Measurements from ENCODE around the gene ACSM6. TPM values are rescaled to one million over a fixed set of nuclear protein-coding genes. Genes with fewer than 3 reads are reported as not detected.
"Not testable (repeated sequence)": the region's sequence is repeated elsewhere in the genome, so short reads cannot be mapped to it uniquely, and the experiment has no call there.

The ACSM6 gene
- total RNA-seq, 1 donor: not detected

GRCh38 chr10:95229724-95230627 lies 35.9 kb downstream of the ACSM6 start:
- DNase-seq (ENCODE audit: low read depth): peak; percentile 94
- TF ChIP-seq CTCF (IDR thresholded peaks at IDR 0.05; ENCODE audit: insufficient read depth, low read length): no peak
- no peak overlapping the region for H3K4me3 ChIP-seq (ENCODE audit: low read depth, low read length)

- H3K4me3 ChIP-seq (ENCODE audit: low read depth, low read length): peak overlapping the region; percentile 33
- DNase-seq (ENCODE audit: low read depth): not testable (repeated sequence)
These were observed 36.9 kb downstream of the ACSM6 start for GRCh38 chr10:95230677-95231586.

- TF ChIP-seq CTCF (IDR thresholded peaks at IDR 0.05; ENCODE audit: insufficient read depth, low read length): no peak
- no peak for DNase-seq (ENCODE audit: low read depth)
- no peak overlapping the region for H3K4me3 ChIP-seq (ENCODE audit: low read depth, low read length)
These were observed 39.5 kb downstream of the ACSM6 start for GRCh38 chr10:95233377-95234034.

GRCh38 chr10:95234951-95235350 lies 40.9 kb downstream of the ACSM6 start:
- DNase-seq (ENCODE audit: low read depth): no peak
- TF ChIP-seq CTCF (IDR thresholded peaks at IDR 0.05; ENCODE audit: insufficient read depth, low read length): no peak
- H3K4me3 ChIP-seq (ENCODE audit: low read depth, low read length): no peak overlapping the region

- DNase-seq (ENCODE audit: low read depth): no peak
- H3K4me3 ChIP-seq (ENCODE audit: low read depth, low read length): no peak overlapping the region
- no peak for TF ChIP-seq CTCF (IDR thresholded peaks at IDR 0.05; ENCODE audit: insufficient read depth, low read length)
These were observed 41.6 kb downstream of the ACSM6 start for GRCh38 chr10:95235676-95236067.

GRCh38 chr10:95236068-95236903 lies 42.2 kb downstream of the ACSM6 start:
- no peak for TF ChIP-seq CTCF (IDR thresholded peaks at IDR 0.05; ENCODE audit: insufficient read depth, low read length)
- DNase-seq (ENCODE audit: low read depth): peak; percentile 47
- H3K4me3 ChIP-seq (ENCODE audit: low read depth, low read length): no peak overlapping the region
